COLO668 (cell line): Measurements from ENCODE around the gene SLC47A2.

Experiments used
- DNase-seq: peaks from one replicate; lab custom pipeline; 2025; ENCODE audit not compliant: unreplicated experiment; lab: John Stamatoyannopoulos, UW

SLC47A2 gene

GRCh38 chr17:19747829-19748806 is 31.7 kb upstream of the SLC47A2 start, which contains the start of gene ALDH3A1:
ALDH3A1 (minus strand) TSS chr17:19748298; CDS start chr17:19745129, 3,169 bp downstream.
- no peak for DNase-seq

GRCh38 chr17:19747159-19747719 is 30.9 kb upstream of the SLC47A2 start:
- DNase-seq = no peak

DNA sequence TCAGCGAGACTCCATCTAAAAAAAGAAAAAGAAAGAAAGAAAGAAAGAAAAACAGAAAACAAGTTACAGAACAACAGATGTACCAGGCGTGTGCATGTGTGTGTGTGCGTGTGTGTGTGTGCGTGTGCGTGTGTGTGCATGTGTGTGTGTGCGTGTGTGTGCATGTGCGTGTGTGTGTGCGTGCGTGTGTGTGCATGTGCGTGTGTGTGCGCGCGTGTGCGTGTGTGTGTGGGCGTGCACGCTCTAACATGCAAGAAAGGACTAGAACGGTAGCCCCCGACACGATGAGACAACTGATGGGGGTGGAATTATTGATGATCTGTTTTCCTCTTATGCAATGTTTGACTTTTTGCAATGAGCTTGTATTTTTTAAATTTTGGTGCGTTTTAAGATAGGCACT is 30.1 kb upstream of the SLC47A2 start:
- no peak for DNase-seq

- DNase-seq = peak; percentile 83
Observed at GRCh38 chr17:19744922-19745757, 28.8 kb upstream of the SLC47A2 start.

DNA sequence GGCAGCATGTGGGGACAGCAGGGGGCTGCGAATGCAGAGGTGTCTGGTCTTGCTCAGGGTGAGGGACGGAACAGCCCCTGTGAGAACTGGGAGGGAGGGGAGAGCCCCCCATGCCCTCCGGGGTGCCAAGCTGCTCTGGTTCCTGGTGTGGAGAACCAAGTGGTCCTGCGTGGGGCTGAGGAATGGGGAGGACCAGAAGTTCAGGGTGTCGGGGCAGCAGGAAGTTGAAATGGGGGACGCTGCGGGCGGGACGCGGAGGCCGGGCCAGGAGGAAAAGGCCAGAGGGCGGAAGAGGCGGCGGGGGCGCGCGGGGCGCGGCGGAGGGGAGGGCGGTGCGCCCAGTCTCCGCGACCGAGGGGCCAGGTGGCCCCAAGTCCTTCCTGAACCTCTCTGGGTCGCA is 28.1 kb upstream of the SLC47A2 start:
- no peak for DNase-seq

- no peak for DNase-seq
Observed at GRCh38 chr17:19743101-19744100, 27.0 kb upstream of the SLC47A2 start.

DNA sequence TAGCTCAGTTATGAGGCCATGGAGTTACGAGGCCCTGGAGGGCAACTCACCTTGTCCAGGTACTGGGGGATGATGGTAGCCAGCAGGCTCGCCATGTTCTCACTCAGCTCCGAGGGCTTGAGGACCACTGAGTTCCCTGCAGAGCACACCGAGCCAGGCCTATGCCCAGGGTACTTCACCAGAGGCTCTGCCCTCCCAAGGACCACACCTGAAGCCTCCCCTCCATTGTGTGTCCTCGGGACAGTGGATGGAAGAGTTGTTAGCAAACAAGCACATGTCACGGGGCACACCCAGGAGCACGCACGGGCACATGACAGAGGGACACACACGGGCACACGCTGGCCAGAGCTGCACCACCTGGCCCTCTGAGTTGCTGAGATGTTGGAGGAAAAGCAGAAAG is 26.1 kb upstream of the SLC47A2 start:
- no peak for DNase-seq

- no peak for DNase-seq
Observed at GRCh38 chr17:19741832-19742457, 25.6 kb upstream of the SLC47A2 start.

GRCh38 chr17:19740933-19741332 is 24.5 kb upstream of the SLC47A2 start:
- DNase-seq = no peak

DNA sequence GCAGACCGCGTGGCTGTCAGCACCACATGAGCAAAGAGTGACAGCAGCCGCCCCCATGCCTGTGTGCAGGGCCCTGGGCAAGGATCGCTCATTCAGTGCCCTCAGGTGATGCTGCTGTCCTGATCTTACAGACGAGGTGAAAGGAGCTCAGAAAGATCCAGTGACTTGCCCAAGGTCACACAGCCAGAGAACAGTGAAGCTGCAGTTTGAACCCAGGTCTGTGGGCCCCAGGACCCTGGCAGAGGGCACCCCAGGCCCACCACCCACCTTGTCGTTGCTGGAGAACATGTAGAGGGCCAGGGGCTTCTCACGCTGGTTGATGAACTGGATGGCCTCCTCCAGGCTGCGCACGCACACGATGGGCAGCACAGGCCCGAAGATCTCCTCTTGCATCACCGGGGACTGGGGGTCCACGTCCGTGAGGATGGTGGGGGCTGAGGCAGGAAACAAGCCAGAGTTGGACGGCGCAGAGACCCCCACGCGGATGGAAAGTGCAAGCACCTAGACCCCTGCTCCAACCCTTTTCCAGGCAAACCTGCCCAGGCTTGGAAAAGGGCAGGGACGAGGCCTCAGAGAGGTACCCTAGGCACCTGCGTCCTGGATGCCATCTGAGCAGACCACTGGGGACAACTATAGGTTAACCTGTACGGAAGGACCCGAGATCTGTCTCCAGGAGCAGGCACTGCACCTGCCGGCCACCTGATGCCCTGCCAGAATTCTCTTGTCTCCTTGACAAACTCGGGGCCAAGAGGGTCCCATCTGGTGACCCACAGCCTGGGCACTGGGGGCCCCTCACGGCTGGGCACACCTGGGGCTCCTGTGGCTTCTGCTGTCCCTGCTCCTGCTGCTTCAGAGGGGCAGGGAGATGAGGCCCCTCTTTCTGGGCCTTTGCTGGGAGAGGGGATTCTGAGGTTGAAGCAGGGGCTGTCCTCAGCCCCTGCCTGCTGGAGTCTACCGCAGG is 23.1 kb upstream of the SLC47A2 start:
- no peak for DNase-seq

DNA sequence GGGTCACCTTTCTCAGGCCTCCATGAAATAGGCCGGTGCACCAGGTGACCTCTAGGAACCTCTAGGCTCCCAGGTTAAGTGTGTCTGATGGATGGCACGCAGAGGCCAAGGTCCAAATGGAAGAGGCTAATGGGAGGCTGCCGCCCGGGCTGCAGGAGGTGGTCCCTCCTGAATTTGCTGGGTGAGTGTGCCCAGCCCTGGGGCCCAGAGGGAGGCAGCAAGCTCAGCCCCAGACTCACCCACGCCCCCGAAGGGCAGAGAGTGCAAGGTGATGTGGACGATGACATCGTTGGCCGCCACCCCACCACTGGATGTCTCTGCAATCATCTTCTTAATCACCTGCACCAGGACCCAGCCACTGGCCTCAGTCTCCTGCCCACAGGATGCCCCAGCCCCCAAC is 22.4 kb upstream of the SLC47A2 start:
- DNase-seq = no peak

DNA sequence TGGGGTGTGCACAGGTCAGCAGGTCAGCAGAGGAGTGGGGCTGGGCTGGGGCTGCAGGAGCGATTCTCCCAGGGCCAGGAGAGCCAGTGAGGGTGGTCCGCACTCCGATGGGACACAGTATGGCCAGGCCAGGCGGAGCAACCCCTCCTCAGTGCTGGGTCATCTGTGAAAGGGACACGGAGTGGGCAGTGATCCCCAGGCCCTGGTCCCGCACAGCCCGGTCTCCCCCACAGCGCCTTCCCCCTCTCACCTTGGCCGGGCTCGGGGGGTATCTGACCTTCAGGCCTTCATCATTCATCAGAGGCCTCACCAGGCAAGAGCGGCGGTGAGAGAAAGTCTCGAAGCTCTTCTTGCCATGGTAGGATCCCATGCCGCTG is 21.7 kb upstream of the SLC47A2 start:
- DNase-seq = no peak

DNA sequence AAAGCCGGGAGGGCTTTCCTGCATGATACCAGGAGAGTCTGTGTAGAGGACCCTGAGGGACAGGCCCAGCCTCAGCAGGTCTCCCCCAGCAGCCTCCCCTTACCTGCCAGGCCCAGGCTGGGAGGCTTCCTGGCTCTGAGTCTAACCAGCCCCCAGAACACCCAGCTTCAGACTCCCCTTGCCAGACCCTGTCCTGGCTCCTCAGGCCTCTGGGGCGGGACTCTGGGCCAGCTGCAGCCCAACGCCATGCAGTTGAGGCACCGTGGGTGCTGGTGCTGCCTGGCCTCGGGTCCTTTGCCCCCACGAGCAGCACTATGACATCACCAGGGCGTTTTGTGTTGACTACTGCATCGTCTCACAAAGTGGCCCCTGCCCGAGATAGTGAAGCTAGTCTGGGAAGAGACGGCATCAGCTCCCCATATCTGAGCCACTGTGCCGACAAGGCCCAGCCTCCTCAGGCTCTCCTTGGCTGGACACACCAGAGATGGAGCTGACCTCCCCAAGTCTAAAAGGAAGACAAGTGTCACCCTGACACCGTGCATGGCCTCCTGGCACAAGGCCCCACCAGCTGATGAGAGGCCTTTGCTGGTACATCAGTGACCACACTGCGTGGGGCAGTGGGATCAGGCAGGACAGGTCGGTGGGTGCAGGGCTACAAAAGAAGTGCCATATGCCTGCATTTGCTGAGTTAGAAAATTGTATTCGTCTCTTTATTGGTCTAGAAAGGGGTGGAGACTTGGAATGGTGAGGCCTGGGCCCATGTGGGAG is 21.1 kb upstream of the SLC47A2 start:
- DNase-seq = no peak

DNA sequence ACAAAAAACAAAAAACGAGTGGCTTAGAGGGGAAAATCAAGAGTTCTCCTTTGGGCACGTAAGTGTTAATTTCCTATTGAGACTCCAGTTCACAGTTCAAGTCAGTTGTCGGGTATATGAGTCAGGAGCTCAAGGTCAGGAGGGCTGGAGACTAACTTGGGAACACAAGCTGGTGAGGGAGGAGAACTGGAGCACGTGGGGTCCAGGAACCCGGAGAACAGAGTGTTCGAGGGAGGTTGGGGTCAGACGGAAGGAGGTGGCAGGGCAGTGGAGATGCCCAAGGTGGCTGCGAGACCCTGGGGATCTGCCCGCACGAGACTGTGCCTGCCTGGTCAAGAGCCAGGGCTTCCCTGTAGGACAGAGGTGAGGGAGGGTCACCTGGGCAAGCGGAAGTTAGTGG is 19.7 kb upstream of the SLC47A2 start:
- no peak for DNase-seq

DNA sequence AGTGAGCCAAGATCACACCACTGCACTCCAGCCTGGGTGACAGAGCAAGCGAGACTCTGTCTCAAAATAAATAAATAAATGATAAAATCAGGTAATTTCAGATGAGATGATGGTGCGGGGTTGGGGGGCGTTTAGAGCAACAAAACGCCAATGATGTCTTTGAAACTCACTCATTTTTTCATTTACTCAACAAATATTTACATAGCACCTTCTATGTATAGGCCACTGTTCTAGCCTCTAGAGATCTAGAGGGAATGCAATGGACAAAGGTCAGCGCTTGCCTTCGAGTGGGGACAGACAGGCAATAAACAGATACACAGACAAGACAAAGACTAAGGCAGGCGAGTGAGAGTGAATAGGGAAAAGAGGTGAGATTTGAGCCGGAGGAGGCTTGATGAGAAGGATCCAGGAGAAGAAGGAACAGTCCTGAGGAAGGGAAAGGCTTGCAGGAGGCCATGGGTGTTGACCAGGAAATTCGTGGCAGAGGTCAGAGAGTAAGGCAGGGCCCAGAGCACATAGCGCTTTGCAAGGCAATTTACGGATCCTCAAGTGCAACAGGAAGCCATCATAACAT is 17.7 kb upstream of the SLC47A2 start:
- peak; percentile 20 for DNase-seq

GRCh38 chr17:19731626-19732025 is 15.2 kb upstream of the SLC47A2 start:
- no peak for DNase-seq

- no peak for DNase-seq
Observed at GRCh38 chr17:19730843-19731242, 14.5 kb upstream of the SLC47A2 start.

DNA sequence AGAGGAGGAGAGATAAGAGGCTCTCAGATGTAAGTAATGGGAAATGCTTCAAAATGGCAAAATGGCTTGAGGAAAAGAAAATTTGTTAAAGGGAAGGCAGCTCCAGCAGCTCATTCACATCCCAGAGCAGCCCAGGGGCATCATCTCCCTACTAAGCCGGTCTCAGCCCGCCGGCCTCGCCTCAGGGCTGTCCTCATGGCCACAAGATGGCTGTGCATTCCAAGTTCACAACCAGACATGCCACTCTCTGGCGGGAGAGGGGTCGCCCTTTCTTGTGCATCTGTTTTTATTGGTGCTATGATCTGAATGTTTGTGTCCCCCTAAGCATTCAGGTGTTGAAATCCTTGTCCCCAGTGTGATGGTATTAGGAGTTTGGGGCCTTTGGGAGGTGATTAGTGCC is 13.5 kb upstream of the SLC47A2 start:
- DNase-seq = no peak
